Measurements from ENCODE around the gene PEAR1.

PEAR1 gene

DNA sequence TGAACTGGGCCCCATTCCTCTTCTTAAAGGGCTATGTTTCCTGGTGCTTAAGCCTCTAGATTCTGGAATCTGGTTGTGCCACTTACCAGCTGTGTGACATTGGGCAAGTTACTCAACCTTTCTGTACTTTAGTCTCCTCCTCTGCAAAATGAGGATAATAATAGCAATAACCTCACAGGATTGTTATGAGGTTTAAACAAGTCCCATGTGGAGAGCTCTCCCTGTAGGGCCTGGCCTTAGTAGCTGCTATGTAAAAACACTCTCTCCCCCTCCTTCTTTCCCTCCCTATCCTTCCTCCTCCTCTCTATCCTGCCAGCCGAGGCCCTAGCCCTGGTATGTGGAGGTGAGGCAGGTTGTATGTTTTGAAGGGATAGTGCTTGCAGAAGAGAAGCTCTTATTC is 8.2 kb upstream of the PEAR1 start:
- DNase-seq, result no peak

DNA sequence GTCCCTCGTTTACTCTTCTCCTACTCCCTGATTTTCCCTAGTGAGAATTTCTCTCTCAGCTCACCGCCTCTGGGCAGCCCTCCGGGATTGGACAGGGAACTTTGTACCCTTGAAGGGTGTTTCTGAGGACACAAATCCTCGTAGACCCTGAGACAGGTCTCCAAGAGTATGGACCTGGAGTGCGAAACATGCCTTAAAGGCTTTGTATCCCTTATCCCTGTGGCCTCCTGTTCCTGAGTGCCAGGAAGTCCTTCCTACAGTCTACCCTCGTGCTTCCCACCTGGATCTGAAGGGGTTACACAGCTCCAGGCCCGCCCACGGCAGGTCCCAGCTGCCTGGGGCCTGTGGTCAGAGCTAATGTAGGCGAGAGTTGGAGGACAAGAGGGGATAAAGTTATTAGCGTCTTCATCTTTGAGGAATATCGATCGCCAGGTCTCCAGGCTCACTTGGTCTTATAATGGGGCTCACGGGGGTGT is 7.6 kb upstream of the PEAR1 start:
- DNase-seq, result no peak

DNA sequence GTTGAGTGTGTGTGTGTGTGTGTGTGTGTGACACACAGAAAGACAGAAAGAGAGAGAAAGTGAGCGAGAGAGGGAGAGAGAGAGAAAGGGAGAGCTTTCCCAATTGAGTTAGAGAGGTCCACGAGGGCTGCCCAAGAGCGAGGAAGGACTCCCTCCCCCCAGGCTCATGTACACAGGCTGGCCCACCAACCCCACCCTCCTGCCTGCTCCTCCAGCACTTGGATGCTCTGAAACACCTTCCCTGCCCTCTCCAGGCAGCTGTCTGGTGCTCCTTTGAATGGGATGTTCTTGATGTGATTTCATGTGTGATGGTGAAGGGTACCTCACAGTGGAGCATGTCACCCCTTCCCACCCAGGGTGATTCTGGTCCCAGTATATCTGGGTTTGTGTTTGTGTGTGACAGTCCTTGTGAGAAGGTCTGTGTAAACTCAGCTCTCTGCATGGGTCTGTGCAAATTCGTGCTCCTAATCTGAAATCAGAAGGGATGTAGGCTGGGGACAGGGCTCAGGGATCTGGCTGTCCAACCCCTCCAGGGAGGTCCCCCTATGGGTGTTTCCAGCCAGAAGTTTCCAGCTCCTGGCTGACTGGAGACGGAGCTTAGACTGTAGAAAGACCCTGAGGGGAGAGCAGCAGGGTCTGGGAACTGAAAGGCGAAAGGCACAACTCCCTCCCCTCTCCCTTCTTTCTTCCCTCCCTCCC is 6.8 kb upstream of the PEAR1 start:
- peak; percentile 19 for DNase-seq

DNA sequence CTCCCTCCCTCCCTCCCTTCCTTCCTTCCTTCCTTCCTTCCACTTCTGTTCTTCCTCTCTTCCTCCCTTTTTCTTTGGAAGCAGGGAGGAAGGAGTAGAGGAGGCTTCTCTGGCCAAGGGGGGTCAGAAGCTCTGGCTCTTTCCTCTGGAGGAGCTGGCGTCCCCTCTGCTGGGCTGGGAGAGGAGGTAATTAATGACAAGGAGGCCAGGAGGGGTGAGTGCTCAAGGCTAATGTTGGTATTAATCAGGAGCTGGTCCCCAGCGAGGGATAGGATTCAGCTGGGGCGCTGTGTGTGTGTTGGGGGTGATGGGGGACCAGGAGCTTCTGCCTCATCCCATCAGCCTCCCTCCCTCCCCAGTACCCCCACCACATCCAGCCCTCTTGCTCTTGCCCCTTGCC is 6.2 kb upstream of the PEAR1 start:
- DNase-seq, result peak; percentile 24

DNA sequence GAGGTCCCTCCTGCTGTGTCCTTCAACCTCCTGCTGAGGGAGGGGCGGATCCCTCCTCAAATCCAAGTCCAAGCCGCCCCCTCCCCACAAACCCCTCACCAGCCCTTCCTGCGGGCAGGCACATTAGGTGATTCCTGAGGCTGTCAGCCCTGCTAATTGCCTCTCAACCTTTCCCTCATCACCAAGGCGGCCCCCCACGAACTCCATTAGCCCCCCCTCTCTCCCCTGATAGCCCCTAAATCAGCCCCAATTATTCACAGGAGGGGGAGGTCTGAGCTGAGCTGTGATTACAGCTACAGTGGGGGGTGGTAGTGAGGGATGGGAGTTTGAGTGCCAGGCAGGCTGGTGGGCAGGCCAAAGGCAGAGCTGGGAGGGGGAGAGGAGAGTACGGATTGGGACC is 5.8 kb upstream of the PEAR1 start:
- DNase-seq, result peak; percentile 35

DNA sequence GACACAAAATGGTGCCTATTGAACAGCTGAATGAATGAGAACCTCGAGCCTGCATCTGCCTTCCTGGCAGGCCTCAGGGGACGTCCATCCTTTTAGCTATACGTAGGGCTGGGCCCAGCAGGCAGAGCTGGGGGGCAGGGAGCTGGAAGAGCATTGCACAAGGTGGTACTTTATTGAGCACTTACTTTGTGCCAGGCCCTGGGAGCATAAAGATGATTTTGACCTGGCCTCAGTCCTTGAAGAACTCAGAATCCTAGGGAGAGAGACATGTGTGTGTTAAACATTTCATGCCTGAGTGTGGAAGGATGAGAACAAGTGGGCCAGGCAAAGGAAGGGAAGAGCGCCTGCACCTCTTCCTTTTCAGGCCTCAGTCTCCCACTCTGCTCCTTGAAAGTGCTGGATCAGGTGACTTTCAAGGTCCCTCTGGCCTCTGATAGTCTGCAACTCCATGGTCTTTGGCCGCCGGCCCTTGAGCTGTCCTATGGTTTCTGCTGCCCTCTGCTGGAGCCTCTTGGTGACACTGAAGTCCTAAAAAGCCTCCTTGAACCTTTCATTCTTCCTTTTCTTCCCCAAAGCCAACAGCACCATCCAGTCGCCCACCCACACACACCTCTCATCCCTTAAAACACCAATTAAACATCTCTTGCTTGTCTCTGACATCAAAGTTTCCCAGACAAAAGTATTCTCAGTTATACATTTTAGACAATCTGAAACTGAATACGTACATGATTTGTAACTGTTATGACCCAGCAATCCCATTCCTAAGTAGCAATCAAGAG is 3.5 kb upstream of the PEAR1 start:
- DNase-seq, result peak; percentile 80

DNA sequence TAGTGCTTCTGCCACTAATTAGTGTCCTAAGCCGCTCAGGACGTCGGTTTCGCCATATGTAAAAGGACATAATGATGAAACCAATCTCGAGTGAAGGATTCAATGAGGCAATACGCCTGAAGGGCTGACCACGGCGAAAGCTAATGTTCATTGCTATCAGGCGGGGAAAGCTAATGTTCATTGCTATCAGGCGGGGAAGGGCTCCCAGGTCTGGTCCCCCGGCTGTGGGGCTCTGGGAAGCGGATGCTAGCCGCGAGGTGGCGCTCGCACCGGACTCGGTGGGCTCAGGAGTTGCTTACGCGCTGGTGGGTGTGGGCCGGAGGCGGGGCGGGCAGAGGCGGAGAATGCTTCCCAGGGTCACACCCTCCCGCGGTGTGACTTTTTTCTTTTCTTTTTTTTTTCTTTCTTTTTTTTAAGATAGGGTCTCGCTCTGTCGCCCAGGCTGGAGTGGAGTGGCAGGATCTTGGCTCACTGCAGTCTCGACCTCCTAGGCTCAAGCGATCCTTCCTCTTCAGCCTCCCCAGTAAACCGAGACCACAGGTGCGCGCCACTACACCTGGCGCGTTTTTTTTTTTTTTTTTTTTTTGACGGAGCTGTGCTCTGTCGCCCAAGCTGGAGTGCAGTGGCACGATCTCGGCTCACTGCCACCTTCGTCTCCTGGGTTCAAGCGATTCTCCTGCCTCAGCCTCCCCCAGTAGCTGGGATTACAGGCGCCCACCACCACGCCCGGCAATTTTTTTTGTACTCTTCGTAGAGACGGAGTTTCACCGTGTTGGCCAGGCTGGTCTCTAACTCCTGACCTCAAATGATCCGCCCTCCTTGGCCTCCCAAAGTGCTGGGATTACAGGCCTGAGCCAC is 1.1 kb upstream of the PEAR1 start:
- peak; percentile 63 for DNase-seq

DNA sequence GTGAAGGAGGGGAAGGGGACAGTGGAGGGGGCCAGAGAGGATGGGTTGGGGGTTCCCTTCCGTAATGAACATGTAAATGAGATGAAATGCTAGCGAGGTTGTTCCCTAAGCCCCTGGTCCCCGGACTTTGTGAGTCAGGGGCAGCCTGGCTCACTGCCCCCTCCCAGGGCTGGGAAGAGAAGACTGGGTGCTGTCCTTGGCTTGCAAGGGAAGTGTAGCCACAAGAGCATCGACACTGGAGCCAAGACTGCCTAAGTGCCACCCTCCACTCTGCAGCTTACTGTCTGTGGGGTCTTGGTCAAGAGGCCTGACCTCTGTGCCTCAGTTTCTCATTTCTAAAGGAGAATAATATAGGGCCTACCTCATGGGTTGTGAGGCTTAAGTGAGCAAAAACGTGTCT is 483 bp downstream of the PEAR1 start:
- DNase-seq, result no peak

DNA sequence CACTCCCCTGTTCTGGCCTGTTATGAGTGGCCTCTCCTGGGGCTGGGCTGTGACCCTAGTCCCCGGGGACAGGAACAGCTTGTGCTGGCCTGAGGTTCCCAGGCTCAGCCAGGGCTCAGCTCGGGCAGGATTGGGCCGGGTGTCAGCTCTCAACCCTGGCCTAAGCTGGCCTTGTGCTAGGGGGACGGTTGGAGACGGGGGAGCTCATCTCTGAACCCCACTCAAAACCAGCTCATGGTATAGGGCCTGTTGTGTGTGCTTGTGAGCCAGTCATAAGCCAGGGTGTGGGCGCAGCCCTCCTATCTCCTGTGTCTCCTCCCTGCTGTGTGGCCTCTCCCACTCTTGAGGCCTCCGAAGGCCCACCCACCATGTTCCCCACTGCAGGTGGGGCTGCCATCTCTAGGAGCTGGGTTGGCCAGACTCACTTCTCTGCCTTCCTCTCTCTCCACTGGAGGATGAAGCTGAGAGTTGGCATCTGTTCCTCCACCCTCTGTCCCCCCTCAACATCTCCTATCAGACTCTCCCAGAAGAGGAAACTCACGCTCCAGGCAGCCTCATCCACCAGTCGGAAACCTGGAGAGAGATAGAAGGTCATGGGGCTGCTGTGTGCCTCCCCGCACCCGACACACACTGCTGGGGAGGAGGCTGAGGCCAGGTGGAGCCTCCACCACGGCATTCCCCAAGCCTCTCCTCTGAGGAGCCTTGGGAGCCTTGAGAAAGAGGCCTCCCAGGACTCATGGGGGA is 1.4 kb downstream of the PEAR1 start:
- DNase-seq, result no peak

DNA sequence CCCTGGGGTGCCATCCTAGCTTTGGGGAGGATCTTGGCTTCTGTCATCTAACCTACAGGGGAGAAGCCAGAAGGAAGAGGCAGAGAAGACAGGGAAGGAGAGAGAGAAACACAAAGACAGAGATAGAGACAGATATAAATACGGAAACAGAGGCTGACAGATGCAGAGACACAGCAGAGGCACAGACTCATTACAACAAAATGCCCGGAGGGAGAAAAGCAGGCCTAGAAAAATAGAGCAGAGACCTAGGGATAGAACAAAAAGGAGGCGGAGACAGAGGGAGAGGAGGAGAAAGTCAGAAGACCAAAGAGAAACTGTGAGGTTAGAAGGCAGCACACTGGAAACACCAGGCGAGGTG is 1.9 kb downstream of the PEAR1 start:
- no peak for DNase-seq

DNA sequence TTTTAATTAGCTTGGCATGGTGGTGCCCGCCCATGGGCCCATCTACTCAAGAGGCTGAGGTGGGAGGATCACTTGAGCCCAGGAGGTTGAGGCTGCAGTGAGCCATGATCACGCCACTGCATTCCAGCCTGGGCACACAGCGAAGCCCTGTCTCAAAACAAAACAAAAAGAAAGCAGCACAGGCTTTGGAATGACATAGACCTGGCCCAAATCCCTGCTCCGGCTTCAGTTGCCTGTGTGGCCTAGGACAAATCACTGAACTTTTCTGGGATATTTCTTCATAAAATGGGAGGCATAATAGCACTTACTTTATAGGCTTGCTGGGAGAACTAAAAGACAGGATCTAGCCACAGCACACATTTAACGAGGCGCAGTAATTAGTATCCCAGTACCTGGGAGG is 2.4 kb downstream of the PEAR1 start:
- DNase-seq, result no peak

DNA sequence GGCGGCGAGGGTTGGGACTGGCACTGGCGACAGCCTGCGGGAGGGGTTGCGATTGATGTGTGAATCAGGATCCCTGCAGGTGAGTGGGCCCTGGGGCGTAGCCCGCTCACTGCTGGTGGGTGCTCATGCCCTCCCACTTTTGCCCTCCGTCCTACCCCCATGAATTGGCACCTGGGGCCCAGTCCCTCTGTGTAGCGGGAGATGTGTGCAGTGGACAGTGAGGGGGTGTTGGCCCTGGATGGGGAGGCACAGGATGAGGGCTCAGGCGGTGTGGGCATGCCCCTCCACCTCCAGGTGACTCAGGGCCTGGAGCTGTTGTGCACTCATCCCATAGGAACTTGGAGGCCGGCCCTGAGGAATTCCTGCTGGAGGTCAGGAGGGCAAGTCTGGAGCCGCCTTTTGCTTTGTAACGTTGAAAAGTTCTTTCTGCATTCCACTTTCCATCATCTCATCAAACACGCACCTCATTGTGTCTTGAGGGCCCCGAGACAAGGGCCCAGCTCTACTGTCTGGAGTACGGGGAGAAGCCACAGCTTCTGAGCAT is 3.0 kb downstream of the PEAR1 start:
- no peak for DNase-seq

DNA sequence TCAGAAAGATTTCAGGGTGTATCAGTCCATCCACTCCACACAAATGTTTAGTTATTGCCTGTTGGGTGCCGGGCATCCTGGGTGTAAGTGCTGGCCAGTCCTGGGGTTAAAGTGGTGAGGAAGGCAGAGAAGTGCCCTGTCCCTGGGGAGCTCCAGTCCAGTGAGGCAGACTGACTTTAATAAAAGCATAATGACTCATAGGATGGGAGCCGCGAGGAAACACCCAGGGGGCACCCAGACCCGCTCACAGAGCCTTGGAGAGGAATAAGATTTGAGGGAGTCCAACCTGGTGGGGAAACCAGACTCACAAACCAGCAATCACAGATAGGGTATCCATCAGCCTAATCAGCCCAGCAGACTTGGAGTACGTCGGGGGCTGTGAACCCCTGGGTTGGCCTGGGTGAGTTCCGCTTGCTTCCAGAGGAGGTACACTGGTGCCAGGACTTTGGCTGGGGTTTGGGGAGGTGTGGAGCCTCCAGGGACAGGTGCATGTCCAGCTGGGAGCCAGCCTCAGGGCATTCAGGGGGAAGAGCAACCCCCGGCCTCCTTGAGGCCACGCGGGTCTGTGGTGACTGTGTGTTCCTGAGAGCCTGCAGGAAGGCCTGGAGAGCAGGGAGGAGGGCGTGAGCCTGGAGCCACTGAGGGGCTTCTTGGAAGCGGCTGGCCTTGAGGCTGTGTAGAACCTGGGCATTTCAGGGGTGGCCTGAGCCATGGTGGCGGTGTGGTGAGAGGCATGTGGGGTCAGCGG is 3.7 kb downstream of the PEAR1 start:
- no peak for DNase-seq

DNA sequence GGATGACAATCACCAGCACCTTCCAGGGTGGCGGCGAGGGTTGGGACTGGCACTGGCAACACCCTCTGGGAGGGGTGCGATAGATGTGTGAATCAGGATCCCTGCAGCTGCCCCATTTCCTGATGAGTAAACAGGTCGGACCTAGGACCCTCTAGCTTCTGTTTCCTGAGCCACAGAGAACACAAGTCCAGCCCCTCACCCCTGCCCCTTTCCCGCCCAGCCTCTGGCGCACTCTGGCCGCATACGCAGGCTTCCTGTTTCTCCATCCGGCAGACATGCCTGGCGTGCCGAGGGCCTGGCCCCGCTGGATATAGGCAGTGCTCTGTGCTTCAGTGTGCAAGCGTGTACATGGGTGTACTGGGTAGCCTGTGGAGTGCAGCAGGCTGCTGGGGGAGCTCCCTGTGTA is 4.6 kb downstream of the PEAR1 start:
- no peak for DNase-seq

DNA sequence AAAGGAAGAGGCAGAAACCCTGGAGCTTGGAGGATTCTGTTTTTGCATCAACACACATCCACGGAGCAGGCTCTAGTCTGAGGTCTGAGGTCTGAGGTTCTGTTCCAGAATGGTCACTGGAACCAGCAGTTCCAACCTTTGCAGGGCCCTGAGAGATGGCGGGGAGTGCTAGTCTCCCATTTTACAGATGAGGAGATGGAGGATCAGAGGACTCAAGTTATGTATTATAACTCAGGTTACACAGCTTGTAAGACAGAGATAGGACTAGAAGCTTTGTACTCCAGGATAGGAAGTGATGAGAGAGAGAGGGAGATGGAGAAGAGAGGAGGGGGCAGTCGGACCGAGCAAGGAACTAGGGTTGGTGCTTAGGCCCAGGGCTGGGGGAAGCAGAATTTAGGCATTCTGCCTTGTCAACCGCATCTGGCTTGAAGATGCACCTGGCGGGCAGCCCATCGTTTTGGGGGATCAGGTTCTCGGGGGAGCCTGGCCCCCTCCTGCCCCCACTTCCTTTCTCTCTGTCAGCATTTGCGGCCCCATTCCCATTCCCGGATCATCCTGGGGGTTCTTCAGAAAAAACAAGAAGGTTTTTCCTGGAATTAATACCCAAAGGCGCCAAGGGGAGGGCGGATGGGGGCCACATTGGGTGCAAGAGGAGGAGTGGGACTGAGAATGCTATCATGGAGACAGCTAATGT is 5.6 kb downstream of the PEAR1 start:
- no peak for DNase-seq

DNA sequence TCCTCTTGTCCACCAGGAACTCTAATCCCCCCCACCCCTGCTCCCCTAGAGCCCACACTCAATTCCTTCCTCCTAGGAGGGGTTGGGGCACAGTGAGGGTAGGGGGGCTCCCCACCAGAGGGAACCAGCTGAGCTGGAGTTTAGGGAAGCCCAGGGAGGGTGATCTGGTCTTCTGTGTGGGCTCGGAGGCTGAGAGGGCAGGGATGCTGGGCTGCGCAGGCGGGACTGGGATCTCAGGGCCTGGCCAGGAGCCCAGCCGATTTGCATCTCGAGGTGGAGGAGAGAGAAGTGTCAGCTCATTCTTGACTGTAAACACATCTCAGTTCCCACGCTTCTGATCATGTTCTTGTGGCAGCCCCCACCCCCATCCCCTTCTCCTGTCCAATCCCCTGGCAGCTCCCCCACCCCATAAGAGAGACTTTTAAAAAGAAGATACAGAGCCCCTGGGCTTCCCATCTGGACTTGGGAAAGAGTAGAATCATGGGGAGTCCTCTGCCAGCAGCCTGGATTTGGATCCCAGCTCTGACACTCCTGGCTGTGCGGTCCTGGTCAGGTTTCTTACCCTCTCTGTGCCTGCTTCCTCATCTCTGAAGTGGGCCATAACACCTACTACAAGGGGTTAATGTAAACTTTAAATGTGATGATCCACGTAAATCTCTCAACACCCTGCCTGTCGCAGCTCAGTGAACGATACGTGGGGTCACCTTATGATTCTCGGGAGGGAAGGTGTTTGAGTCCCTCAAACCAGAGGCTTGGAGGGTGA is 6.6 kb downstream of the PEAR1 start:
- no peak for DNase-seq

DNA sequence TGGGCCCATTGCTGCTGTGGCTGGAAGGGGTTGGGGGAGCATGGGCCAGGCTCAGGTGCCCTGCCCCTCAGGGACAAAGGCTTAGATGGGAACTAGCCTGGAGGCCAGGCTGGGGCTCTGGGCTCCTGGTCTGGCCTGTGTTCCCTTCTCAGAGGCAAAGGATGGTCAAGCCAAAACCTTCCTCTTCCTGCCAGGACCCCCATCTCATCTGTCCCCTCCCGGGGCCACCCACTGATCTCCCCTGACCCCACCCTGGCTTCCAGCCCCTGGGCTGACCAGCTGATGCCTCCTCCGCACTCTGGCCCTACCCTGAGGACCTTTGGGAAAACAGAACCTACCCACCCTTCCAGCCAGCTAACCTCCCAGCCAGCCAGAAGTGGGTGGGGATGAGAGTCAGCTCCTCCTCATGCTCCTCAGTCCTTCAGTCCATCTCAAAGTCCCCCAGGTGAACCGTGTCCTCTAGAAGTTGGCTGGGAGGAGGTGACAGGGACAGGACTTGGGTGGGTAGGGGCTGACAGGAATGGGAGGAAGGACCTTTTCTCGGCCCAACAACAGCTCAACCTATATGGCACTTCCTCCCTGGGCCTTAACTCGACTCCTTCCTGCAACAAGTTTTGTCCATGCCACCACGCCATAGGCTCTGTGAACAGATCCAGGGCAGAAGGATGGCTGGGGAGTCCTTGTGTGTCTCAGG is 7.5 kb downstream of the PEAR1 start:
- DNase-seq, result no peak

DNA sequence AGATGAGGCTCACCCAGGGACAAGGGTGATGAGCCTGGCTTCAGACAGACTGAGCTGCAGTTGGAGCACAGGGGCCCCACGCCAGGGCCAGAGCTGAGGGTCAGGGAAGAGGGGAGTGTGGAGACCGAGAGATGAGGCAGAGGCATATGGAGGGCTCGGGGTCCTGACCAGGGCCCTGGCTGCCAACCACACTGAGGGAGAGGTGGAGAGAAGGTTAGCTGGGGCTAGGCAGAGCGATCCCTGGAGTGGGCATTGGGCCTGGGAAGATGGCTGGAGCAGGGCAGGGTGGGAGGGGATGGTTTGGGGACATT is 8.0 kb downstream of the PEAR1 start:
- DNase-seq, result no peak

DNA sequence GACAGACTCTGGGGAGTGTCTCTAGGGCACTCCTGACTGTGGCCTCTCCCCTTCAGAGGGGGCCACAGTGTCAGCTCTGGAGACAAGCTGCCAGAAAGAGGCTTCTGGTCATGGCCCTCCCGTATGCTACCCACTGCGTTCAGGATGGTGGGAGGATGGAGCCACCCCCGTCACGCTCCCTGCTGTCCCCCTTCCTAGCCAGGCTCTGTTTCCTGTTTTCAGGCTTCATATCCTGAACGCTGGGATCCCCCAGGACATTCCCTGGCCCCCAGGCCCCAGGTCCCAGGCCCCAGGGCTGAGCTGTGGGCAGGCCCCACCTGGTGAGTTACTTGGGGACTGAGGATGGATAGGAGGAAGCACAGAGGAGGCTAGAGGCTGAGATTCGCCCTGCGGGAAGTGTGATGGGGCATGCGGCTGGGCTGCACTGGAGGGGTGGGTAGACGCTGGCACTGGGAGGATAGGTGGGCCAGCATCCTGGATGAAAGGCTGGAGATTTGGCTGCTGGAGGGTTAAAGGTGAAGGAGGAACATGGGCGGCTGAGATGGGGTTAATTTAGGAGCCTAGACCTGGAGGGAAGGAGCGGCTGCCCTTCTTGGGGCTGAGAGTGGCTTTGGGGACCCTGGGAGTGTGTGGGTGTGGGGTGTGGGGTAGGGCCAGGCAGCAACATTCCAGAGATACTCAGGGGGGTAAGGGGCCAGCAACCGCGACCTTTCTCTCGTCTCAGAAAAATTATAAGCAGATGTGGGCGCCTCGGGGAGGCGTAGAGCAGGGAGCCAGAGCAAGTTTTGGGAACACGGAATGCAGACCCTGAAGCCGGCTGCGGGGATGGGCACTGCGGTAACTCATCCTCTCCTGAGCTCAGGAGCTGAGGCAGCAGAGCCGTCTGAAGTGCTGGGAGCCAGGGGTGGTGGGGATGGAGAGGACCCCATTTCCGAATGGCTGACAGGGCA is 8.7 kb downstream of the PEAR1 start:
- no peak for DNase-seq
